ENCODE results near the gene TMCC2.
"Not testable (repeated sequence)": the region's sequence is repeated elsewhere in the genome, so short reads cannot be mapped to it uniquely, and the experiment has no call there.

Gene TMCC2

GRCh38 chr1:205227584-205228013 lies at the start of gene TMCC2:
TMCC2 (plus strand) TSS chr1:205227946; CDS start chr1:205228565, 619 bp downstream.
- peak; percentile 15 to 68 (median 44) for DNase-seq (ENCODE audit: low read depth in 3 of 3, low spot score in 1 of 3)

GRCh38 chr1:205179842-205180241 lies 47.9 kb upstream of the TMCC2 start:
- no peak for DNase-seq (ENCODE audit: low read depth in 3 of 3, low spot score in 1 of 3)

GRCh38 chr1:205180331-205180730 lies 47.4 kb upstream of the TMCC2 start:
- DNase-seq (ENCODE audit: low read depth in 3 of 3, low spot score in 1 of 3) = not testable (repeated sequence)

GRCh38 chr1:205182930-205183329 lies 44.8 kb upstream of the TMCC2 start:
- no peak for DNase-seq (ENCODE audit: low read depth in 3 of 3, low spot score in 1 of 3)

GRCh38 chr1:205183676-205184335 lies 43.9 kb upstream of the TMCC2 start:
- no peak for DNase-seq (ENCODE audit: low read depth in 3 of 3, low spot score in 1 of 3)

GRCh38 chr1:205186191-205186590 lies 41.6 kb upstream of the TMCC2 start:
- DNase-seq (ENCODE audit: low read depth in 3 of 3, low spot score in 1 of 3) = no peak

GRCh38 chr1:205187420-205187819 lies 40.3 kb upstream of the TMCC2 start:
- DNase-seq (ENCODE audit: low read depth in 3 of 3, low spot score in 1 of 3) = no peak

GRCh38 chr1:205188098-205188497 lies 39.6 kb upstream of the TMCC2 start:
- no peak for DNase-seq (ENCODE audit: low read depth in 3 of 3, low spot score in 1 of 3)

GRCh38 chr1:205188596-205188995 lies 39.1 kb upstream of the TMCC2 start:
- no peak for DNase-seq (ENCODE audit: low read depth in 3 of 3, low spot score in 1 of 3)

GRCh38 chr1:205189131-205189530 lies 38.6 kb upstream of the TMCC2 start:
- DNase-seq (ENCODE audit: low read depth in 3 of 3, low spot score in 1 of 3) = no peak

GRCh38 chr1:205190845-205191577 lies 36.7 kb upstream of the TMCC2 start:
- no peak for DNase-seq (ENCODE audit: low read depth in 3 of 3, low spot score in 1 of 3)

- DNase-seq (ENCODE audit: low read depth in 3 of 3, low spot score in 1 of 3) = no peak
Observed at GRCh38 chr1:205191622-205192021, 36.1 kb upstream of the TMCC2 start.

GRCh38 chr1:205192287-205192686 lies 35.5 kb upstream of the TMCC2 start:
- DNase-seq (ENCODE audit: low read depth in 3 of 3, low spot score in 1 of 3) = no peak

GRCh38 chr1:205199090-205199930 lies 28.4 kb upstream of the TMCC2 start:
- DNase-seq (ENCODE audit: low read depth in 3 of 3, low spot score in 1 of 3) = no peak

- DNase-seq (ENCODE audit: low read depth in 3 of 3, low spot score in 1 of 3) = no peak
Observed at GRCh38 chr1:205199931-205200299, 27.8 kb upstream of the TMCC2 start.

GRCh38 chr1:205204552-205204951 lies 23.2 kb upstream of the TMCC2 start:
- no peak for DNase-seq (ENCODE audit: low read depth in 3 of 3, low spot score in 1 of 3)

GRCh38 chr1:205205055-205205454 lies 22.7 kb upstream of the TMCC2 start:
- DNase-seq (ENCODE audit: low read depth in 3 of 3, low spot score in 1 of 3) = no peak

GRCh38 chr1:205208811-205209210 lies 18.9 kb upstream of the TMCC2 start:
- no peak for DNase-seq (ENCODE audit: low read depth in 3 of 3, low spot score in 1 of 3)

- peak in 1 of 3 donors; percentile 18 for DNase-seq (ENCODE audit: low read depth in 3 of 3, low spot score in 1 of 3)
Observed at GRCh38 chr1:205210756-205211168, 17.0 kb upstream of the TMCC2 start.

GRCh38 chr1:205211169-205211838 lies 16.4 kb upstream of the TMCC2 start, which contains the start of gene DSTYK:
DSTYK (minus strand) TSS chr1:205211702; CDS start chr1:205211535, 167 bp downstream.
- peak; percentile 66 to 83 (median 75) for DNase-seq (ENCODE audit: low read depth in 3 of 3, low spot score in 1 of 3)
